Trophoblast cell (in vitro differentiated cells and primary cell): ENCODE results near the gene INPP4A.

Source experiments
- DNase-seq, 2 donors: peaks; one replicate each; pipeline ENCODE4 v3.0.0-alpha.2; 2016
- H2AFZ ChIP-seq: 2 replicates; pipeline ENCODE4 v1.6.1; 2013; ENCODE audit warnings: low read length, moderate library complexity, mild to moderate bottlenecking; ENCODE audit not compliant: insufficient read depth, poor library complexity
- H2AK5ac ChIP-seq: 2 replicates; pipeline ENCODE4 v1.6.1; 2013; ENCODE audit warnings: mild to moderate bottlenecking, low read length
- H2BK120ac ChIP-seq: 2 replicates; pipeline ENCODE4 v1.6.1; 2013; ENCODE audit warnings: low read length, mild to moderate bottlenecking, moderate library complexity; ENCODE audit not compliant: insufficient read depth, poor library complexity
- H2BK12ac ChIP-seq: 2 replicates; pipeline ENCODE4 v1.6.1; 2013; ENCODE audit warnings: mild to moderate bottlenecking, low read length, moderate library complexity
- H2BK5ac ChIP-seq: 2 replicates; pipeline ENCODE4 v1.6.1; 2013; ENCODE audit warnings: low read length, low read depth, moderate library complexity, mild to moderate bottlenecking; ENCODE audit not compliant: poor library complexity
- H3K14ac ChIP-seq: 2 replicates; pipeline ENCODE4 v1.6.1; 2013; ENCODE audit warnings: mild to moderate bottlenecking, low read length
- H3K18ac ChIP-seq: 2 replicates; pipeline ENCODE4 v1.6.1; 2013; ENCODE audit warnings: mild to moderate bottlenecking, low read length
- H3K23ac ChIP-seq: 2 replicates; pipeline ENCODE4 v1.6.1; 2013; ENCODE audit warnings: low read length
- H3K27ac ChIP-seq: 2 replicates; pipeline ENCODE4 v1.5.1; 2013; ENCODE audit warnings: low read depth, mild to moderate bottlenecking, inconsistent platforms, low read length, moderate library complexity
- H3K27me3 ChIP-seq: 2 replicates; pipeline ENCODE4 v1.6.1; 2013; ENCODE audit warnings: inconsistent platforms, mild to moderate bottlenecking, low read length, moderate library complexity; ENCODE audit not compliant: insufficient read depth
- H3K36me3 ChIP-seq, 2 experiments: 1 replicate in 1 of 2; 2 replicates in 1 of 2; pipeline ENCODE4 v1.6.1; 2013; ENCODE audit warnings: low read length in 2 of 2, mild to moderate bottlenecking in 2 of 2, moderate library complexity in 1 of 2; ENCODE audit not compliant: insufficient read depth in 2 of 2, control insufficient read depth in 1 of 2
- H3K4ac ChIP-seq: 2 replicates; pipeline ENCODE4 v1.6.1; 2013; ENCODE audit warnings: low read depth, mild to moderate bottlenecking, low read length, moderate library complexity
- H3K4me1 ChIP-seq, 2 experiments: 1 replicate in 1 of 2; 2 replicates in 1 of 2; pipeline ENCODE4 v1.6.1; 2013; ENCODE audit warnings: low read length in 2 of 2, mild to moderate bottlenecking in 2 of 2, moderate library complexity in 1 of 2; ENCODE audit not compliant: insufficient read depth in 2 of 2, control insufficient read depth in 1 of 2
- H3K4me2 ChIP-seq: 2 replicates; pipeline ENCODE4 v1.6.1; 2013; ENCODE audit warnings: inconsistent platforms, mild to moderate bottlenecking, low read length, moderate library complexity
- H3K4me3 ChIP-seq: 2 replicates; pipeline ENCODE4 v1.5.1; 2013; ENCODE audit warnings: mild to moderate bottlenecking, low read depth, low read length, inconsistent platforms
- H3K79me1 ChIP-seq: one replicate; pipeline ENCODE4 v1.6.1; 2013; ENCODE audit warnings: low read length
- H3K79me2 ChIP-seq: 2 replicates; pipeline ENCODE4 v1.6.1; 2013; ENCODE audit warnings: low read length, mild to moderate bottlenecking; ENCODE audit not compliant: control insufficient read depth, insufficient read depth, poor library complexity
- H3K9ac ChIP-seq: 2 replicates; pipeline ENCODE4 v1.6.1; 2013; ENCODE audit warnings: mild to moderate bottlenecking, low read length
- H3K9me3 ChIP-seq: 2 replicates; pipeline ENCODE4 v1.6.1; 2013; ENCODE audit warnings: low read depth, mild to moderate bottlenecking, control low read depth, inconsistent platforms, low read length; ENCODE audit not compliant: insufficient read depth
- H4K12ac ChIP-seq: 2 replicates; pipeline ENCODE4 v1.6.1; 2013; ENCODE audit warnings: low read depth, mild to moderate bottlenecking, low read length, moderate library complexity
- H4K8ac ChIP-seq: 2 replicates; pipeline ENCODE4 v1.6.1; 2013; ENCODE audit warnings: low read depth, mild to moderate bottlenecking, low read length, moderate library complexity
- H4K91ac ChIP-seq: one replicate; pipeline ENCODE4 v1.6.1; 2013; ENCODE audit warnings: low read depth, mild to moderate bottlenecking, low read length, moderate library complexity
- WGBS: extraction: QIAGEN DNeasy Blood & Tissue Kit; methylation state at CpG from one replicate; pipeline ENCODE4 v1.1.7; 2013; ENCODE audit warnings: missing lambda C conversion rate; ENCODE audit not compliant: insufficient read length, insufficient coverage; ENCODE audit errors: extremely low coverage; 5-methylcytosine and 5-hydroxymethylcytosine counted together

The INPP4A gene

DNA sequence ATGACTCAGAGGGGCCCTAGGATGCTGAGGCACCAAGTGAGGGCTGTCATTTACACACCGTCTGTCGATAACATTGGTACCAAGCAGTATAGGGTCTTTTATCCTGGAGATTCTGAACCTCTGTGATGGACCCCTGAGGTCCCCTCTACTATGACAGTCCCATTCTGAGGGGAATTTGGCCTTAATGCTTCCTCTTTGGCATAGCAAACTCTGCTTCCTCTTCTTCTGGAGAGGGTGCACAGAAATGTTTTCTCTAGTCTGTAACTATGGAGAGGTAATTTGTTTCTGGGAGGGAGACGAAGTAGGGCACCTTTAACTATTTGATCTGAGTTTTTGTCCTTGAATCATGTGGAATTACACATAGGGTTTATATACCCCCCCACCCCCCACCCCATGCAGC lies 44.8 kb downstream of the INPP4A start:
- Histone ChIP-seq H3K9me3 (peaks cover 4% of the 10 kb centered on the region), H3K79me1 (no peaks in the 10 kb centered on the region), H3K27ac (no peak overlapping the region), H3K18ac (no peak overlapping the region), H2BK120ac (no peak overlapping the region), H3K36me3 (peaks cover 0 to 5% of the 10 kb centered on the region in 2 experiments), H3K79me2 (no peaks in the 10 kb centered on the region), H3K27me3 (no peaks in the 10 kb centered on the region), H3K4ac (no peak overlapping the region), H3K4me3 (no peak overlapping the region), H3K4me2 (no peak overlapping the region), H4K12ac (no peak overlapping the region), H2AFZ (no peak overlapping the region), H3K9ac (no peak overlapping the region), H2AK5ac (no peak overlapping the region), H2BK12ac (no peak overlapping the region), H3K4me1 (no peaks in the 10 kb centered on the region), H4K8ac (no peak overlapping the region), H4K91ac (no peak overlapping the region), H2BK5ac (no peak overlapping the region), H3K23ac (no peak overlapping the region), H3K14ac (no peak overlapping the region)
- DNase-seq: no peak
- no CpG with 5 or more reads among the region's 3 CpGs for WGBS

DNA sequence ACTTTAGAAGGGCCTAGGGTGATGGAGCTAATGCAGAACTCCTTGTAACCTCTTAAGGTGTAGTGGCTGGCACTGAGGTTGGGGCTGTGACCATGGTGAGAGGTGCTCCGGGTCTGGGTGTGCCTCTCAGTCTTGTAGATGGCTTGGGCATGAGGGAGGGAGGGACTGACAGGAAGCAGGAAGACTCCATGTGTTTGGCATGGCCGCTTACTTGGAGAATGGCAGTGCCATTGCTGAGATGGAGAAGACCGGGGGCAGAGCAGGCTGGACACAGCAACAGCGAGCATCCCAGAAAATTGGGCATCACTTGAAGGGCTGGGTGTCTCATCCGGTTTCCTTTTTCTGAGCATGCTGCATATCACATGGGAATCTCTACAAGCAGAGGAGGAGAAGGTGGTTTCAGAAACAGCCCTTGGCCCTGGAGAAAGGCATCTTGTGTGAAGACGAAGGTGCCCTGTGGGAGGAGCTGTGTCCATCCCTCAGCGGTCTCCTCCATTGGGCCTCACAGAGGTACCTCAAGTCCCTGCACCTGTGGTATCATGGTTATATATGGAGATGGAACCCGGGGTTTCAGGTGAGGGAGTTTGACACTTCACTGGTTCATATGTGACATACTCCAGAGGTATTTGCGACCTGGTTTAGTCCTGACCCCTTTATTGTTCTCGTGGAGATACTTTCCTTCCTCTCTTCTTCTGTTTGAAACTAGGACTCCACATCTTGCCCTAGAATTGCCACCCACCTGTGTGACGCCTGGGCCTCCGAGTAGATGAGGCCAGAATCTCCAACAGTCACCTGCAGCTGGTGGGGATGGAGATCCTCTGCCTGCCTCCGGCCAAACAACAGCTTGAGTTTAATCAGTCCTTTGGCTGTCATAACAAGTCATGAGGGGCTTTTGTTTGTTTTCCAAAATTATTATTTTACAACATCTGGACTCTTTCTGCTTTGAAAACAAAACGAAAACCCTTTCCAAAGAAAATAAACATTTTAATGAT lies 45.6 kb downstream of the INPP4A start:
- Histone ChIP-seq H3K79me2 (no peaks in the 10 kb centered on the region), H3K18ac (no peak overlapping the region), H3K4me1 (no peaks in the 10 kb centered on the region), H2BK120ac (no peak overlapping the region), H3K27ac (no peak overlapping the region), H4K91ac (no peak overlapping the region), H3K23ac (no peak overlapping the region), H3K9me3 (peaks cover 2% of the 10 kb centered on the region), H2BK5ac (no peak overlapping the region), H4K12ac (no peak overlapping the region), H4K8ac (no peak overlapping the region), H3K14ac (no peak overlapping the region), H2BK12ac (no peak overlapping the region), H3K4ac (no peak overlapping the region), H3K36me3 (peaks cover 0 to 5% of the 10 kb centered on the region in 2 experiments), H3K4me3 (no peak overlapping the region), H3K9ac (no peak overlapping the region), H3K79me1 (no peaks in the 10 kb centered on the region), H3K27me3 (no peaks in the 10 kb centered on the region), H2AK5ac (no peak overlapping the region), H3K4me2 (no peak overlapping the region), H2AFZ (no peak overlapping the region)
- no peak for DNase-seq
- no CpG with 5 or more reads among the region's 14 CpGs for WGBS

DNA sequence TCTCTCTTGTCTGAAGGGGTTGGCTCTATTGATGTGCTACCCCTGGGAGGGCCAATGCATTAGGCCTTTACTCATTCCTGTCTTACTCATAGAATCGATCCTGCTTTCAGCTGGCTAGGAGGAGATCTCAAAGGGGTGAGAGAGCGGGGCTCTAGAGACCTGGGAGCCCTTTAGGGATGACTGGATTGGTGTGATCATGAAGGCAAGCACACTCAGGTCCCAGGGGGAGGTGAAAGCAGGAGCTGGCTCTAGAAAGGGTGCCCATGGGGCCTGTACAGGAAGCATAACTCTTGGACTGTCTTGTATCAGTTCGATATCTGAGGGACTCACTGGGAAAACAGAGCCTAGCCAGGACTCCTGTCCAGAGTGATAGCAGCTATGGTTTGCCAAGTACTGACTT lies 47.8 kb downstream of the INPP4A start:
- no CpG with 5 or more reads among the region's 3 CpGs for WGBS

DNA sequence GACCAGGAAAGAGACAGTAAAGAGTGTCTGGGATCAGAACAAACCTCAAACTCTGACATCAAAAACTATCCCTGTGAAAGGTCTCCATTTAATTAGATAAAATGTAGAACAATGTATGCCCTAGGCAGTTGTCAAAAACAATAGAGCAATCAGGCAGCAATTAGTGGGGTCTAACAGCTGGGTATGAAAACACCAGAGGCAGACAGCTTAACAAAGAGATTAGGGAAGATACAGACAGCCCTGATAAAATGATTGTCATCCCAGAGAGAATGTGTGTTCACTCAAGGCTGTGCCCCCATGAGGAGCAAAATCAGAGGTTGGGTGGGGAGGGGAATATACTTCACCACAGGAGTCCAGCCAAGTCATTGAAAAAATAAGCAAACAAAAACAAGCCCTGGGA lies 50.0 kb downstream of the INPP4A start:
- H3K27ac ChIP-seq: no peak overlapping the region
- H3K18ac ChIP-seq: no peak overlapping the region
- no peaks in the 10 kb centered on the region for H3K79me2 ChIP-seq
- no peak overlapping the region for H2BK12ac ChIP-seq
- H3K4ac ChIP-seq: no peak overlapping the region
- no peak overlapping the region for H2AFZ ChIP-seq
- H4K8ac ChIP-seq: no peak overlapping the region
- H3K9me3 ChIP-seq: peaks cover 7% of the 10 kb centered on the region
- H4K12ac ChIP-seq: no peak overlapping the region
- no peak overlapping the region for H3K14ac ChIP-seq
- peaks cover 0 to 5% of the 10 kb centered on the region in 2 experiments for H3K36me3 ChIP-seq
- no peaks in the 10 kb centered on the region for H3K79me1 ChIP-seq
- no peak overlapping the region for H3K9ac ChIP-seq
- H2BK5ac ChIP-seq: no peak overlapping the region
- no peak overlapping the region for H3K4me2 ChIP-seq
- H3K4me1 ChIP-seq: peaks cover 0 to under 1% of the 10 kb centered on the region in 2 experiments
- no peak overlapping the region for H4K91ac ChIP-seq
- H2AK5ac ChIP-seq: no peak overlapping the region
- H3K4me3 ChIP-seq: no peak overlapping the region
- no peaks in the 10 kb centered on the region for H3K27me3 ChIP-seq
- H2BK120ac ChIP-seq: no peak overlapping the region
- DNase-seq: no peak
- no peak overlapping the region for H3K23ac ChIP-seq

More for the DNA sequence above, 47.8 kb downstream of the INPP4A start:
- peaks cover 6% of the 10 kb centered on the region for H3K9me3 ChIP-seq
- H2AK5ac ChIP-seq: no peak overlapping the region
- H2AFZ ChIP-seq: no peak overlapping the region
- no peak overlapping the region for H3K27ac ChIP-seq
- no peak overlapping the region for H3K23ac ChIP-seq
- no peak for DNase-seq
- H3K79me1 ChIP-seq: no peaks in the 10 kb centered on the region
- no peak overlapping the region for H3K18ac ChIP-seq
- H4K12ac ChIP-seq: no peak overlapping the region
- no peak overlapping the region for H4K8ac ChIP-seq
- no peak overlapping the region for H2BK120ac ChIP-seq
- peaks cover 0 to 5% of the 10 kb centered on the region in 2 experiments for H3K36me3 ChIP-seq
- H4K91ac ChIP-seq: no peak overlapping the region
- H3K4me2 ChIP-seq: no peak overlapping the region
- H3K14ac ChIP-seq: no peak overlapping the region
- H2BK12ac ChIP-seq: no peak overlapping the region
- H3K79me2 ChIP-seq: no peaks in the 10 kb centered on the region
- no peaks in the 10 kb centered on the region for H3K27me3 ChIP-seq
- H3K9ac ChIP-seq: no peak overlapping the region
- H2BK5ac ChIP-seq: no peak overlapping the region
- H3K4me3 ChIP-seq: no peak overlapping the region
- H3K4me1 ChIP-seq: no peaks in the 10 kb centered on the region
- H3K4ac ChIP-seq: no peak overlapping the region
